SK-MEL-5 (cell line): ENCODE data around the gene GOLGA1. TPM values are rescaled to one million over a fixed set of nuclear protein-coding genes. Genes with fewer than 3 reads are reported as not detected.
"Not testable (repeated sequence)": the region's sequence is repeated elsewhere in the genome, so short reads cannot be mapped to it uniquely, and the experiment has no call there.

Experiments
- DNase-seq: peaks from one replicate; pipeline ENCODE4 v3.0.0-alpha.2; 2016; ENCODE audit warnings: low read depth, low spot score
- in situ Hi-C: cut with HindIII; loops from 2 replicates; pipeline ENCODE4 v1.10.0; 2016; ENCODE audit warnings: low sequenced_read_pairs, high pct_unique_total_duplicates, low pct_unique_long_range_greater_than_20kb
- total RNA-seq: library from RNA; depleted of rRNA; stranded (reverse); fragments of >200 nt; shearing (Covaris generic); gene quantifications from 2 replicates; pipeline ENCODE4 v1.2.3, GENCODE V29; 2014

Gene GOLGA1
- total RNA-seq, 1 experiment from 2014 or later: 25.9 TPM

GRCh38 chr9:124854822-124855221, 86.1 kb downstream of the GOLGA1 start:
- no peak for DNase-seq
- in situ Hi-C loops: no loop called here

DNA sequence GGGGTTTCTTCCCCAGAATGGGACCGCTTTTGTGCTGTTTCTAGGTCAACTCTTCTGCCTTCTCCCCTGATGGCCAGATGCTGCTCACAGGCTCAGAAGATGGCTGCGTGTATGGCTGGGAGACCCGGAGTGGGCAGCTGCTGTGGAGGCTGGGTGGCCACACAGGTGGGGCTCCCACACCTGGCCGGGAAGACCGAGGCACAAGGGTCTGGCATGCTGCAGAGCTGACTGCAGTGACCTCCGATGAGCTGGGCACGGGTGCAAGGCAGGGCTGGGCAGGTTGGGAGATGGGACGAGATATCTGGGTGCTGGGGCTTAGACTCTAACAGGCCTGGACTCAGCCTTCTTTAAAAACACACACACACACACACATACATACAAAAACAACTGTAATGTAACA, 86.7 kb downstream of the GOLGA1 start:
- in situ Hi-C loops: no loop called here

GRCh38 chr9:124853605-124854143, 87.2 kb downstream of the GOLGA1 start:
- in situ Hi-C loops: no loop called here
- DNase-seq: no peak

More for the DNA sequence above, 86.7 kb downstream of the GOLGA1 start:
- no peak for DNase-seq

DNA sequence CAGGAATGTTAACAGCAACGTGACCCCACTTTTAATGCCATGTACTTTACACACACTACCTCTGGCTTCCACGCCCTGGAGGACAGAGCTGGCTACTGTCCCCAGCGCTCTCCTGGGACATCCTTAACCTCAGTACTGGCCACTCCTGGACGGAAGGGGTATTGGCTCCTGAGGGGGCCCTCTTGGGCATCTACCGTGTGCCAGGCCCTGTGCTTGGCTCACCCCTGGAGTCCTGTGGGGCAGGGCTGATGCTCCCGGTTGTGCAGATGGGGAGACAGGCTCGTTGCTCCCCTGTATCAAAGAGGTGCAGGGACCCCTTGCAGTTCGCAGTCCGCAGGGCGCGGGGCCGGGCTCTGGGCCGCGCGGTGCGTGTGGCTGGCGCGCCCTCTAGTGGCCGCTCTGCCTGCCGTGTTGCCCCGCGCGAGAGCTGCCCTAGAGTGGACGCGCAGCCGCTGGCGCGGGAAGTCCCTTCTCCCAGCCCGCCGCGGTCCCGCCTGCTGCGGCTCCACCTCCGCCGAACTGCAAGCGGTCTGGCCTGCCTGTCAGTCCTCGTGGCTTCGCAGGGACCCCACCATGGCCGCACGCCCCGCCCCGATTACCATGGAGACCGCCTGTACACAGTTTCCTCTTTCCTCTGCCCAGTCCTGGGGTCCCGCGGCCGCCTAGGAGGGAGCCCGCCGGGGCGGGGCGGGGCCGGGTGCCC, 87.9 kb downstream of the GOLGA1 start, which contains the start of gene WDR38:
WDR38 (plus strand) TSS at position 632 of the 703 bp plus-strand sequence. CDS start 72 bp downstream, outside the sequence.
- peak; percentile 85 for DNase-seq
- in situ Hi-C loops: no loop called here

GRCh38 chr9:124852121-124852828, 88.6 kb downstream of the GOLGA1 start:
- no peak for DNase-seq
- in situ Hi-C loops: no loop called here

GRCh38 chr9:124849801-124850200, 91.1 kb downstream of the GOLGA1 start:
- DNase-seq: peak; percentile 92
- in situ Hi-C loops: no loop called here

DNA sequence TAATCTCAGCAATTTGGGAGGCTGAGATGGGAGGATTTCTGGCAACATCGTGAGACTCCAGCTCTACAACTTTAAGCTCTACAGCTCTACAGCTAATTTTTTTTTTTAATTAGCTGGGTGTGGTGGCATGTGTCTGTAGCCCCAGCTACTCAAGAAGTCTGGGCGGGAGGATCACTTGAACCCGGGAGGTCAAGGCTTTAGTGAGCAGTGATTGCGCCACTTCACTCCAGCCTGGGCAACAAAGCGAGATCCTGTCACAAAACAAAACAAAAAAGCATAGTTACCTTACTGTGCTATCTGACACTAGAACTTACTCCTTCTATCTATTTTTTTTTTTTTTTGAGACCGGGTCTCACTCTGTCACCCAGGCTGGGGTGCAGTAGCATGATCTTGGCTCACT, 93.9 kb downstream of the GOLGA1 start:
- DNase-seq: no peak
- in situ Hi-C loops: no loop called here

- in situ Hi-C loops: not testable (repeated sequence)
Measured at GRCh38 chr9:124846467-124846866, 94.4 kb downstream of the GOLGA1 start.

GRCh38 chr9:124844291-124844690, 96.6 kb downstream of the GOLGA1 start:
- in situ Hi-C loops: no loop called here

More at GRCh38 chr9:124846467-124846866, 94.4 kb downstream of the GOLGA1 start:
- DNase-seq: not testable (repeated sequence)

DNA sequence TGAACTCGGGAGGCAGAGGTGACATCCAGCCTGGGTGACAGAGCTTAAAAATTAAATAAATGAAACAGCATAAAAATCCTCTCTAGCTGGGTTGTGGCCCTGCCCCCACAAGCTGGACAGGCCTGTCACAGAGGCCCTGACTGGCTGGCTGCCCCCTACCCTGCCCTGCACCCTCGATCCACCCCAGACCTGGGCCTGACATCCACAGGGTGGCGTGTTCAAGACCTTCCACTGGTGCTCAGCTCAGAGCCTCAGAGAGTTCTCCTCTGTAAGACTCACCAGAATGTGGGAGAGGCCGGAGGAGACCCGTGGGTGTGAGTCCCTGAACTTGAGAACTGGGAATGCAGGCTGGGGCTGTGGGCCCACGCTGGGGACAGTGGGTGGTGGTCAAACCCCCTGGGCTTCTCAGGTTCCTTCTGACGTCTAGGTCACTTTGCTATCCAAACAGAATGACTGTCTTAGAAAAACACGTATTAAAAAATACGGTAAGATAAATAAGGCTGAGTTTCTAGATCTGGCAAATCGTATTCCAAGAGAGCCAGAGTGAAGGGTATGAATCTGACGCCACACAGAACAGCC, 97.3 kb downstream of the GOLGA1 start:
- no peak for DNase-seq
- in situ Hi-C loops: no loop called here

More at GRCh38 chr9:124844291-124844690, 96.6 kb downstream of the GOLGA1 start:
- no peak for DNase-seq

GRCh38 chr9:124841075-124841821, 99.6 kb downstream of the GOLGA1 start:
- in situ Hi-C loops: no loop called here
- no peak for DNase-seq

GRCh38 chr9:124840300-124840833, 100.5 kb downstream of the GOLGA1 start:
- DNase-seq: peak; percentile 64
- in situ Hi-C loops: no loop called here

DNA sequence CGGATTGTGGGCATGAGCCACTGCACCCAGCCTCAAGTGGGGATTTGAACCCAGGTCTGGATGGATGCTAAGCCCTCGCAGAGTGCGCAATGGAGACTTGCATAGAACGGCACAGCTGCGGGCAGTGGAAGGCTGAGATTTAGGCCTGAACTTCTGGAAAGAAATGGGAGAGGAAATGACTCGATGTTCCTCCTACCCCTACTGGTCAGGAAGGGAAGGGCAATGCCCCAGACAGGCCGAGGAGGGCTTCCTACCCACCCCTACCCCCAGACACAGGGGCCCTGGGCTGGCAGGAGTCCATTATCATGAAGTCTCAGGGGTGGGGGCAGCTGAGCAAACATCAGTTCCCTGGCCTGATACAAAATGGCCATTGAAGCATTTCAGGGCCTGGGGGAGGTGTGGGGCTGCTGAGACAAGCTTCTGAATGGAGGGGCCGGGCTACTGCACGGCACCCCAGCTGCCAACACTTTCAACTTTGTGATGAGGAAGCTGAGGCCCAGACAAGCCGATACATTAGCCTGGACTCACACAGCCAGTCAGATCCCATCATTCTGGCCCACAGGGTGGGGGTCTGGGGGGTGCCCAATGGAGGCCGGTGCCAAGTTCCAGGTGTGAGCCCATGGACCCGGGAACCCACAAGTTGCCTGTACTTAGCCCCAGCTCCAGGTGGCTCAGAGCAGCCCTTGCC, 101.1 kb downstream of the GOLGA1 start:
- DNase-seq: peak; percentile 62
- in situ Hi-C loops: no loop called here

DNA sequence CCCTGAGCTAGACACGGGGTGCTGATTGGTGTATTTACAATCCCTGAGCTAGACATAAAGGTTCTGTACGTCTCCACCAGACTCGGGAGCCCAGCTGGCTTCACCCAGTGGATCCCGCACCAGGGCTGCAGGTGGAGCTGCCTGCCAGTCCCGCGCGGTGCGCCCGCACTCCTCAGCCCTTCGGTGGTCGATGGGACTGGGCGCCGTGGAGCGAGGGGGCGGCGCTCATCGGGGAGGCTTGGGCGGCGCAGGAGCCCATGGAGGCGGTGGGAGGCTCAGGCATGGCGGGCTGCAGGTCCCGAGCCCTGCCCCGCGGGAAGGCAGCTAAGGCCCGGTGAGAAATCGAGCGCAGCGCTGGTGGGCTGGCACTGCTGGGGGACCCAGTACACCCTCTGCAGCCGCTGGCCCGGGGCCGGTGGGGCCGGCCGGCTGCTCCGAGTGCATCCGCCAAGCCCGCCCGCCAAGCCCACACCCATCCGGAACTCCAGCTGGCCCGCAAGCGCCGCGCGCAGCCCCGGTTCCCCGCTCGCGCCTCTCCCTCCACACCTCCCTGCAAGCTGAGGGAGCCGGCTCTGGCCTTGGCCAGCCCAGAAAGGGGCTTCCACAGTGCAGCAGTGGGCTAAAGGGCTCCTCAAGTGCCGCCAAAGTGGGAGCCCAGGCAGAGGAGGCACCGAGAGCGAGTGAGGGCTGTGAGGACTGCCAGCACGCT, 102.2 kb downstream of the GOLGA1 start:
- DNase-seq, in situ Hi-C loops: not testable (repeated sequence)

DNA sequence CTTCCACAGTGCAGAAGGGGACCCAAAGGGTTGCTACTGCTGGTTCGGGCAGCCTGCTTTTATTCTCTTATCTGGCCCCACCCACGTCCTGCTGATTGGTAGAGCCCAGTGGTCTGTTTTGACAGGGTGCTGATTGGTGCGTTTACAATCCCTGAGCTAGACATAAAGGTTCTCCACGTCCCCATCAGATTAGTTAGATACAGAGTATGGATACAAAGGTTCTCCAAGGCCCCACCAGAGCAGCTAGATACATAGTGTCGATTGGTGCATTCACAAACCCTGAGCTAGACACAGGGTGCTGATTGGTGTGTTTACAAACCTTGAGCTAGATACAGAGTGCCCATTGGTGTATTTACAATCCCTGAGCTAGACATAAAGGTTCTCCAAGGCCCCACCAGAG, 102.8 kb downstream of the GOLGA1 start:
- DNase-seq, in situ Hi-C loops: not testable (repeated sequence)

DNA sequence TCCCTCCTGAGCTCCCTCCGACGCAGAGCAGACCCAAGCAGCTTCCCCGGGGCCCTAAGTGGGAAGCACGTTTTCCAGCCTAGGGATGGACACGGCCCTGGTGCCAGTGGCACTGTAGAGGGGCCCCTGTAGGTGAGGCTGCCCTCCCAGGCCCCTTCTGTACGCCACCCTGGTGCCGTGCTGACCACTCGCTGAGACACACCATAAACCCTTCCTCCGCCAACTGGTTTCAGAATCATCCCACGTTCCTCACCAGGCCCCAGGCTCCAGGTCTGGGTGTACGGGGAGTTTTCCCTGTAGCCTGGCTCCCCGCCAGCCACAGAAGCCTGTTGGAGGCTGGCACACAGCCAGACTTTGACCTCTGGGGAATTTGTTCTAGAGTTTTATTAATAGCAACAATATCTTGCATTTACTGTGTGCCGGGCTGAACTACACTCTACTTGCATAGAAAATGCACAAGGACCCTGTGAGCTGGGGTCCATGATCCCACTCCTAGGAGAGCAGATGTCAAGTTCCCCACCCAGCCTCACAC, 105.8 kb downstream of the GOLGA1 start:
- DNase-seq: peak; percentile 77
- in situ Hi-C loops: no loop called here
